Ishikawa (cell line): ENCODE data around the gene ZNF280B.

Experiments
- CEBPB ChIP-seq: IDR thresholded peaks from 2 replicates; pipeline ENCODE4 v1.6.1; 2012
- NFIC ChIP-seq: IDR thresholded peaks from 2 replicates; pipeline ENCODE4 v1.6.1; 2012
- REST ChIP-seq: IDR thresholded peaks from 2 replicates; pipeline ENCODE4 v1.6.1; 2012; ENCODE audit warnings: low read depth, mild to moderate bottlenecking
- TCF12 ChIP-seq: IDR thresholded peaks from 2 replicates; pipeline ENCODE4 v1.6.1; 2012; ENCODE audit warnings: low read depth

DNA sequence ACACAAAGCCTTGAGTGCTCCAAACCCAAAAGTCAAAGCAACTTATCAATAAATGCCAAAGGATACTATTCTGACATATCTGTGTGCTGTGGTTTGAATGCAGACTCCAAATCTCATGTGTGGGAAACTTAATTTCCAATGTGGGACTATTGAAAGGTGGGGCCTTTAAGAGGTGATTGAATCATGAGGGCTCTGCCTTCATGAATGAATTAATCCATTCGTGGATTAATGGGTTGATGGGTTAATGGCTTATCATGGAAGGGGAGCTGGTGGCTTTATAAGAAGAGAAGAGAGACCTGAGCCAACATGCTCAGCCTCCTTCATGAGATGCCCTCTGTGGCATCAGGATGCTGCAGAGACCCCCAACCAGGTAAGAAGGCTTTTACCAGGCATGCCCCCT is 28.4 kb upstream of the ZNF280B start:
- no peak for TF ChIP-seq CEBPB
- no peak for TF ChIP-seq NFIC
- TF ChIP-seq TCF12 = no peak
- TF ChIP-seq REST = no peak
